GM23338 (cell line): Measurements from ENCODE around the gene GOLT1A. TPM values are rescaled to one million over a fixed set of nuclear protein-coding genes. Genes with fewer than 3 reads are reported as not detected.

Experiments used
- ATAC-seq: fragments of 200-7000 bp; cut with Tn5 transposase; 3 replicates; pipeline ENCODE4 v1.9.1; 2020
- DNase-seq: peaks from one replicate; pipeline ENCODE4 v3.0.0-alpha.2; 2015; ENCODE audit warnings: low spot score
- H2AFZ ChIP-seq: fragments of 200-600 bp; sonication (generic); 2 replicates; pipeline ENCODE4 v1.8.0; 2016; ENCODE audit warnings: antibody characterized with exemption, mild to moderate bottlenecking, moderate library complexity
- H3F3A ChIP-seq: fragments of 200-600 bp; sonication (generic); replicated peaks from 2 replicates; pipeline ENCODE4 v1.8.0; 2017; ENCODE audit warnings: antibody characterized with exemption, mixed run types, low read depth
- H3K27ac ChIP-seq: fragments of 200-600 bp; sonication (generic); 2 replicates; pipeline ENCODE4 v1.6.1; 2016; ENCODE audit warnings: low read depth
- H3K27me3 ChIP-seq: fragments of 200-600 bp; sonication (generic); 2 replicates; pipeline ENCODE4 v1.8.0; 2016; ENCODE audit warnings: mild to moderate bottlenecking, mixed run types, moderate library complexity; ENCODE audit not compliant: insufficient read depth
- H3K36me3 ChIP-seq: fragments of 200-600 bp; sonication (generic); 2 replicates; pipeline ENCODE4 v1.8.0; 2016; ENCODE audit warnings: mild to moderate bottlenecking; ENCODE audit not compliant: insufficient read depth
- H3K4me1 ChIP-seq: fragments of 200-600 bp; sonication (generic); 2 replicates; pipeline ENCODE4 v1.8.0; 2016; ENCODE audit warnings: mild to moderate bottlenecking, moderate library complexity; ENCODE audit not compliant: insufficient read depth
- H3K4me2 ChIP-seq: fragments of 200-600 bp; sonication (generic); 2 replicates; pipeline ENCODE4 v1.7.1; 2017; ENCODE audit warnings: mixed run types
- H3K4me3 ChIP-seq: fragments of 200-600 bp; sonication (generic); 2 replicates; pipeline ENCODE4 v1.6.1; 2016; ENCODE audit warnings: mixed run types
- H3K79me2 ChIP-seq: fragments of 200-600 bp; sonication (generic); replicated peaks from 2 replicates; pipeline ENCODE4 v1.8.0; 2017; ENCODE audit warnings: mild to moderate bottlenecking; ENCODE audit not compliant: insufficient read depth
- H3K9me2 ChIP-seq: fragments of 200-600 bp; sonication (generic); 2 replicates; pipeline ENCODE4 v1.8.0; 2017; ENCODE audit not compliant: insufficient read depth
- H4K20me1 ChIP-seq: fragments of 200-600 bp; sonication (generic); replicated peaks from 2 replicates; pipeline ENCODE4 v1.8.0; 2017; ENCODE audit warnings: mild to moderate bottlenecking; ENCODE audit not compliant: insufficient read depth
- H3K27ac Mint-ChIP-seq: 2 replicates; pipeline ENCODE4 v1.8.0; 2020; ENCODE audit warnings: inconsistent platforms, mild to moderate bottlenecking, moderate library complexity, mixed read lengths
- H3K27me3 Mint-ChIP-seq: 3 replicates; pipeline ENCODE4 v1.8.0; 2022; ENCODE audit warnings: low read depth, mild to moderate bottlenecking, moderate library complexity, mixed read lengths, inconsistent platforms; ENCODE audit not compliant: insufficient read depth, poor library complexity
- H3K36me3 Mint-ChIP-seq: 3 replicates; pipeline ENCODE4 v1.8.0; 2021; ENCODE audit warnings: low read depth, mild to moderate bottlenecking, inconsistent platforms, moderate library complexity, mixed read lengths
- H3K4me1 Mint-ChIP-seq: 3 replicates; pipeline ENCODE4 v1.8.0; 2020; ENCODE audit warnings: mild to moderate bottlenecking, inconsistent platforms, mixed read lengths
- H3K4me3 Mint-ChIP-seq: 3 replicates; pipeline ENCODE4 v1.8.0; 2021; ENCODE audit warnings: moderate library complexity, mild to moderate bottlenecking, inconsistent platforms, mixed read lengths
- H3K9me3 Mint-ChIP-seq: 3 replicates; pipeline ENCODE4 v1.8.0; 2020; ENCODE audit warnings: moderate library complexity, mild to moderate bottlenecking, inconsistent platforms, mixed read lengths
- CREB1 ChIP-seq: fragments of 250-450 bp; sonication (Bioruptor Pico); IDR thresholded peaks from 2 replicates; pipeline ENCODE4 v1.5.0; 2020; ENCODE audit warnings: low read depth, mild to moderate bottlenecking, moderate library complexity
- CTCF ChIP-seq, 2 experiments: fragments of 200-600 bp in 1 of 2; sonication (generic) in 1 of 2; conservative IDR thresholded peaks; 2 replicates each; pipeline versions ENCODE4 v1.5.1 to v1.6.1; 2016 to 2017; ENCODE audit warnings: antibody characterized with exemption in 2 of 2, low read depth in 2 of 2, mild to moderate bottlenecking in 2 of 2, moderate library complexity in 1 of 2
- ETS1 ChIP-seq: IDR thresholded peaks from 2 replicates; pipeline ENCODE4 v1.6.1; 2016; ENCODE audit warnings: antibody characterized with exemption
- EZH2 ChIP-seq: fragments of 200-600 bp; sonication (generic); IDR thresholded peaks from one replicate; pipeline ENCODE4 v1.8.0; 2017; ENCODE audit warnings: antibody characterized with exemption, mild to moderate bottlenecking, low read depth; ENCODE audit not compliant: unreplicated experiment
- EZH2phosphoT487 ChIP-seq: fragments of 200-600 bp; sonication (generic); IDR thresholded peaks from one replicate; pipeline ENCODE4 v1.8.1; 2018; ENCODE audit warnings: antibody characterized with exemption; ENCODE audit not compliant: unreplicated experiment
- JUNB ChIP-seq: IDR thresholded peaks from one replicate; pipeline ENCODE4 v1.6.1; 2016; ENCODE audit warnings: antibody characterized with exemption; ENCODE audit not compliant: unreplicated experiment
- POLR2AphosphoS5 ChIP-seq: IDR thresholded peaks from 2 replicates; pipeline ENCODE4 v1.6.1; 2016; ENCODE audit warnings: antibody characterized with exemption, low read depth
- STAT1 ChIP-seq: IDR thresholded peaks from one replicate; pipeline ENCODE4 v1.6.1; 2016; ENCODE audit warnings: antibody characterized with exemption; ENCODE audit not compliant: unreplicated experiment
- ZNF114 ChIP-seq: fragments of 250-450 bp; sonication (Bioruptor Pico); IDR thresholded peaks from 2 replicates; pipeline ENCODE4 v1.5.0; 2020; ENCODE audit warnings: mild to moderate bottlenecking, moderate library complexity
- ZNF331 ChIP-seq: fragments of 250-450 bp; sonication (Bioruptor Pico); IDR thresholded peaks from 2 replicates; pipeline ENCODE4 v1.5.0; 2020; ENCODE audit warnings: low read depth, mild to moderate bottlenecking, moderate library complexity
- ZNF462 ChIP-seq: fragments of 250-450 bp; sonication (Bioruptor Pico); IDR thresholded peaks from 2 replicates; pipeline ENCODE4 v1.5.0; 2020; ENCODE audit warnings: mild to moderate bottlenecking, moderate library complexity
- polyA plus RNA-seq: library from polyadenylated mRNA; unstranded; fragments of >200 nt; fragmentation: Nextera tagmentation; extraction: Ambion mirVana; gene quantifications from 2 replicates; pipeline ENCODE4 v1.2.1, GENCODE V29; 2016
- total RNA-seq: library from RNA; depleted of rRNA; stranded (reverse); fragments of >200 nt; shearing (Covaris generic); gene quantifications from 2 replicates; pipeline ENCODE4 v1.2.3, GENCODE V29; 2014

Gene GOLT1A
- total and polyA plus RNA-seq, 2 experiments from 2014 or later = 3.0 to 7.2 TPM

DNA sequence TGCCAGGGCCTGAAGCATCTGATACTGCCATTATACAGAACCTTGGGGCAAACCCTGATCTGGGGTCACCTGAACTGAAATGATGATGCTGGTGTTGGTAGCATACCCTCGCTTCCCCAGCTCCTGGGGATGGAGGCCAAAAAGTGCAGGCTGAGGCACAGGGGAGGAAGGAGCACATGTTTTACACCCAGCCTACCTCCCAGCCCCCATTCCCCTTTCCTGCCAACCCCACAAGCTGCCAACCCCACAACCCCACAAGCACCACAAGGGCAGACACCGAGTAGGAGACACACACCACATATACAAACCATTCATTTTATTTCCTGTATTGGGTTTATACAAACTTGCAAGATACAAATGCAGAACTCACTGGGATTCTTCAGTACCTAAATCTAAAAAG is 4.8 kb upstream of the GOLT1A start:
- H3K4me2 ChIP-seq = no peak overlapping the region
- no peak overlapping the region for H3K27ac Mint-ChIP-seq
- peaks cover 3% of the 10 kb centered on the region; the same call in 1 of the 3 replicates for H3K36me3 Mint-ChIP-seq
- H3K9me2 ChIP-seq = no peaks in the 10 kb centered on the region
- no peak overlapping the region for H2AFZ ChIP-seq
- ATAC-seq = no peak
- H3K79me2 ChIP-seq = no peaks in the 10 kb centered on the region
- H3K27me3 ChIP-seq = no peaks in the 10 kb centered on the region
- no peak overlapping the region for H3K4me3 Mint-ChIP-seq
- peaks cover 3% of the 10 kb centered on the region for H3K27me3 Mint-ChIP-seq
- TF ChIP-seq JUNB (no peak), EZH2phosphoT487 (no peak), ZNF331 (no peak), ZNF462 (CRISPR knock-in tag) (no peak), ETS1 (no peak), POLR2AphosphoS5 (no peak), ZNF114 (CRISPR knock-in tag) (no peak), CTCF (conservative IDR thresholded peaks at IDR 0.05; ENCODE audit: low read depth in 2 of 2) (no peak), STAT1 (no peak), CREB1 (CRISPR knock-in tag) (no peak), EZH2 (no peak)
- no peak for DNase-seq
- H3K36me3 ChIP-seq = no peaks in the 10 kb centered on the region
- no peak overlapping the region for H3K4me3 ChIP-seq
- H3K27ac ChIP-seq = no peak overlapping the region
- H4K20me1 ChIP-seq = no peaks in the 10 kb centered on the region
- no peaks in the 10 kb centered on the region; the same call in 1 of the 2 replicates for H3F3A ChIP-seq
- peaks cover under 1% of the 10 kb centered on the region; the same call in 1 of the 2 replicates for H3K4me1 ChIP-seq
- peaks cover 12% of the 10 kb centered on the region; the same call in 2 of the 3 replicates for H3K4me1 Mint-ChIP-seq
- H3K9me3 Mint-ChIP-seq = no peaks in the 10 kb centered on the region
